Subcutaneous adipose tissue (tissue), 4 donors: ENCODE measurements around the gene DLG5. TPM values are rescaled to one million over a fixed set of nuclear protein-coding genes. Genes with fewer than 3 reads are reported as not detected.

Source experiments
- CTCF ChIP-seq: fragments of 450-650 bp; IDR thresholded peaks from one replicate; pipeline ENCODE4 v1.5.1; 2016; ENCODE audit warnings: low read depth, mild to moderate bottlenecking, control low read depth, antibody characterized with exemption, moderate library complexity
- total RNA-seq, 4 donors: library from RNA; depleted of rRNA; stranded (reverse); fragments of >200 nt; gene quantifications; one replicate each; pipeline ENCODE4 v1.1.0, GENCODE V29; 2016

The DLG5 gene
- total RNA-seq, 4 donors from 2014 or later, result 23.0 to 59.5 (median 33.7) TPM

GRCh38 chr10:77961668-77962067 is 35.1 kb upstream of the DLG5 start:
- no peak for TF ChIP-seq CTCF

- TF ChIP-seq CTCF, result no peak
Observed at GRCh38 chr10:77960829-77961329, 34.3 kb upstream of the DLG5 start.

- no peak for TF ChIP-seq CTCF
Observed at GRCh38 chr10:77959887-77960455, 33.4 kb upstream of the DLG5 start.

- TF ChIP-seq CTCF, result no peak
Observed at GRCh38 chr10:77959384-77959783, 32.8 kb upstream of the DLG5 start.

GRCh38 chr10:77955136-77955535 is 28.6 kb upstream of the DLG5 start:
- no peak for TF ChIP-seq CTCF

GRCh38 chr10:77949167-77949566 is 22.6 kb upstream of the DLG5 start:
- no peak for TF ChIP-seq CTCF

GRCh38 chr10:77946084-77946483 is 19.5 kb upstream of the DLG5 start:
- TF ChIP-seq CTCF, result no peak
